ENCODE data around the gene CLDN14.
A peak's percentile ranks its signal among the peaks of the same experiment; 100 is the strongest.

GRCh38 chr21:36509973-36510664 is 30.2 kb upstream of the CLDN14 start:
- peak; percentile 94 for TF ChIP-seq POLR2AphosphoS5 (IDR thresholded peaks at IDR 0.05)
- TF ChIP-seq CTCF (IDR thresholded peaks at IDR 0.05), result no peak
- no peak for TF ChIP-seq POLR2A (IDR thresholded peaks at IDR 0.05)

All from prostate gland (tissue), 2 donors.